ENCODE results near the gene AHCYL1. TPM values are rescaled to one million over a fixed set of nuclear protein-coding genes. Genes with fewer than 3 reads are reported as not detected.

Gene AHCYL1
- total RNA-seq, 1 experiment from 2014 or later, result 92.0 TPM

DNA sequence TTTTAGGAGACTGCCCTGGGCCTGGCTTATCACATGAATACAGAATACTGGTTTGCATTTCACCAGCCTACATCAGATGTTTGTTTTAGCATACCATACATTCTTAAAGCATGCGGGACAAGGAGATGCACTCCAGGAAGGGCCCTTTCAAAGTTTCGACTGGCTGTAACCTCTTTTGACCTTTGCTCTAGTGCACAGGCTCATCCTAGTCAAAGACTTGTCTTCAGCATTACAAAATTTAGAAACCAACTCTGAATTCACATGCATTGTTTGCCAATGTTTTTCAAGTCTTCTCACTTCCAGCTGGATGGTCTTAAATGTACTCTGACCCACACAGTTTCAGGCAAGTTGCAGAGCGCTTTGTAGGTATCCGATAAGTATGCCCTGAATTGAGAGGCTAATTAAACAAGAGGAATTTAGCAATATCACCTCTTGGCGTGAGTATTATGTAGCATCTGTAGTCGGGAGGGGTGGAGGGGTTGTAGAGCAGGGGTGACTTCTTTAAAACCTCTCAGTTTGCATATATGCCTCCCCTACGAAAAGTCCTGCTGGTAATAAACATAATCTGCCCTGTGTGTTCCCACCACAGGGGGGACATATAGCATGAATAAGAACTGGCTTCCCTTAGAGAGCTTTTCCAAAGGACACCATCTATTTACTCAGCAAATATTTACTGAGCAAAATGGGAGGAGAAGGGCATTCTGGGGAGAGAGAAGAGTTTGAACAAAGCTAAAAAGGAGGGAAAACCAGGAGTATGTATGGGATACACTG lies 24.4 kb upstream of the AHCYL1 start:
- peak; percentile 75 for ATAC-seq
- no peak for DNase-seq (ENCODE audit: low read depth, low spot score)
- no peaks in the 10 kb centered on the region for H3K9me3 ChIP-seq (ENCODE audit: control insufficient read depth in 1 of 2, insufficient read depth in 1 of 2, low read depth in 1 of 2, low read length in 2 of 2)
- H3K79me2 ChIP-seq (ENCODE audit: insufficient read depth, low read length), result no peaks in the 10 kb centered on the region
- POLR2A ChIA-PET, result no interaction called here
- peak overlapping the region; percentile 35; the same call in 1 of the 2 replicates for H3K4me2 ChIP-seq (ENCODE audit: low read length)
- H3K9me2 ChIP-seq (ENCODE audit: insufficient read depth), result no peaks in the 10 kb centered on the region
- no peak overlapping the region for H3K27ac ChIP-seq (ENCODE audit: low read depth, low read length)
- CTCF ChIA-PET, result interaction anchor here (2.5 kb wide), 1 partner anchor 24 kb away, joined by 12 read pairs; the partner anchor contains the start of gene AHCYL1
- no peak overlapping the region for H3K9ac ChIP-seq (ENCODE audit: low read length)
- no TSS peak for BruUV-seq (replicated peaks)
- RAD21 ChIA-PET (ENCODE audit: low non-redundant PET in 1 of 2, low total read pairs in 2 of 2, uncharacterized antibody in 2 of 2, unreplicated experiment in 2 of 2), result interaction anchor here in 1 of 2 experiments (0.6 kb wide), 1 partner anchor 185 kb away, joined by 8 read pairs; no protein-coding TSS in a partner anchor
- no peak overlapping the region for H3K4me3 ChIP-seq (replicated peaks in 1 of 2; ENCODE audit: low read depth in 1 of 2, low read length in 2 of 2)
- TF ChIP-seq ATF3 (IDR thresholded peaks at IDR 0.05) (no peak), FOSL1 (IDR thresholded peaks at IDR 0.05; ENCODE audit: low read depth) (no peak), EGR1 (IDR thresholded peaks at IDR 0.05; ENCODE audit: low read depth) (no peak), ZNF274 (IDR thresholded peaks at IDR 0.05; ENCODE audit: low read depth, low read length) (no peak), SIN3A (IDR thresholded peaks at IDR 0.05; ENCODE audit: low read depth) (no peak), RAD21 (IDR thresholded peaks at IDR 0.05; ENCODE audit: low read depth) (no peak), EZH2 (IDR thresholded peaks at IDR 0.05) (no peak)
- TF ChIP-seq, protein P1, sequence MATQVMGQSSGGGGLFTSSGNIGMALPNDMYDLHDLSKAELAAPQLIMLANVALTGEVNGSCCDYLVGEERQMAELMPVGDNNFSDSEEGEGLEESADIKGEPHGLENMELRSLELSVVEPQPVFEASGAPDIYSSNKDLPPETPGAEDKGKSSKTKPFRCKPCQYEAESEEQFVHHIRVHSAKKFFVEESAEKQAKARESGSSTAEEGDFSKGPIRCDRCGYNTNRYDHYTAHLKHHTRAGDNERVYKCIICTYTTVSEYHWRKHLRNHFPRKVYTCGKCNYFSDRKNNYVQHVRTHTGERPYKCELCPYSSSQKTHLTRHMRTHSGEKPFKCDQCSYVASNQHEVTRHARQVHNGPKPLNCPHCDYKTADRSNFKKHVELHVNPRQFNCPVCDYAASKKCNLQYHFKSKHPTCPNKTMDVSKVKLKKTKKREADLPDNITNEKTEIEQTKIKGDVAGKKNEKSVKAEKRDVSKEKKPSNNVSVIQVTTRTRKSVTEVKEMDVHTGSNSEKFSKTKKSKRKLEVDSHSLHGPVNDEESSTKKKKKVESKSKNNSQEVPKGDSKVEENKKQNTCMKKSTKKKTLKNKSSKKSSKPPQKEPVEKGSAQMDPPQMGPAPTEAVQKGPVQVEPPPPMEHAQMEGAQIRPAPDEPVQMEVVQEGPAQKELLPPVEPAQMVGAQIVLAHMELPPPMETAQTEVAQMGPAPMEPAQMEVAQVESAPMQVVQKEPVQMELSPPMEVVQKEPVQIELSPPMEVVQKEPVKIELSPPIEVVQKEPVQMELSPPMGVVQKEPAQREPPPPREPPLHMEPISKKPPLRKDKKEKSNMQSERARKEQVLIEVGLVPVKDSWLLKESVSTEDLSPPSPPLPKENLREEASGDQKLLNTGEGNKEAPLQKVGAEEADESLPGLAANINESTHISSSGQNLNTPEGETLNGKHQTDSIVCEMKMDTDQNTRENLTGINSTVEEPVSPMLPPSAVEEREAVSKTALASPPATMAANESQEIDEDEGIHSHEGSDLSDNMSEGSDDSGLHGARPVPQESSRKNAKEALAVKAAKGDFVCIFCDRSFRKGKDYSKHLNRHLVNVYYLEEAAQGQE (IDR thresholded peaks at IDR 0.05; ENCODE audit: low read depth), result no peak
- TF ChIP-seq, protein P2, sequence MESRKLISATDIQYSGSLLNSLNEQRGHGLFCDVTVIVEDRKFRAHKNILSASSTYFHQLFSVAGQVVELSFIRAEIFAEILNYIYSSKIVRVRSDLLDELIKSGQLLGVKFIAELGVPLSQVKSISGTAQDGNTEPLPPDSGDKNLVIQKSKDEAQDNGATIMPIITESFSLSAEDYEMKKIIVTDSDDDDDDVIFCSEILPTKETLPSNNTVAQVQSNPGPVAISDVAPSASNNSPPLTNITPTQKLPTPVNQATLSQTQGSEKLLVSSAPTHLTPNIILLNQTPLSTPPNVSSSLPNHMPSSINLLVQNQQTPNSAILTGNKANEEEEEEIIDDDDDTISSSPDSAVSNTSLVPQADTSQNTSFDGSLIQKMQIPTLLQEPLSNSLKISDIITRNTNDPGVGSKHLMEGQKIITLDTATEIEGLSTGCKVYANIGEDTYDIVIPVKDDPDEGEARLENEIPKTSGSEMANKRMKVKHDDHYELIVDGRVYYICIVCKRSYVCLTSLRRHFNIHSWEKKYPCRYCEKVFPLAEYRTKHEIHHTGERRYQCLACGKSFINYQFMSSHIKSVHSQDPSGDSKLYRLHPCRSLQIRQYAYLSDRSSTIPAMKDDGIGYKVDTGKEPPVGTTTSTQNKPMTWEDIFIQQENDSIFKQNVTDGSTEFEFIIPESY (IDR thresholded peaks at IDR 0.05; ENCODE audit: extremely low read depth, insufficient replicate concordance, low read length), result no peak
- H4K20me1 ChIP-seq (ENCODE audit: insufficient read depth), result no peaks in the 10 kb centered on the region
- H3K36me3 ChIP-seq (ENCODE audit: control insufficient read depth in 1 of 2, insufficient read depth in 2 of 2, low read length in 2 of 2), result no peaks in the 10 kb centered on the region
- H2AFZ ChIP-seq (ENCODE audit: low read depth, low read length, poor library complexity, severe bottlenecking), result peak overlapping the region; percentile 67
- peaks cover 7 to 12% of the 10 kb centered on the region in 2 experiments; a peak in 3 of 4 replicates for H3K4me1 ChIP-seq (ENCODE audit: control insufficient read depth in 1 of 2, insufficient read depth in 2 of 2, low read length in 2 of 2)
- H3K27me3 ChIP-seq (ENCODE audit: insufficient read depth, low read length), result no peaks in the 10 kb centered on the region
- intact Hi-C loops (cut with micrococcal nuclease), result no loop called here
